WERI-Rb-1 (cell line): ENCODE results near the gene KLF17.

ENCODE experiments used
- DNase-seq: peaks from one replicate; pipeline ENCODE4 v3.0.0-alpha.2; 2020
- H3K27ac ChIP-seq: fragments of 250-450 bp; sonication (Bioruptor Pico); 2 replicates; pipeline ENCODE4 v1.5.1; 2020; ENCODE audit warnings: mild to moderate bottlenecking, moderate library complexity
- H3K27me3 ChIP-seq: fragments of 250-450 bp; sonication (Bioruptor Pico); 2 replicates; pipeline ENCODE4 v1.5.1; 2021; ENCODE audit warnings: mild to moderate bottlenecking, low read depth, moderate library complexity; ENCODE audit not compliant: insufficient read depth, severe bottlenecking
- H3K36me3 ChIP-seq: fragments of 250-450 bp; sonication (Bioruptor Pico); 2 replicates; pipeline ENCODE4 v1.5.1; 2020; ENCODE audit warnings: mild to moderate bottlenecking, moderate library complexity
- H3K4me3 ChIP-seq: 2 replicates; pipeline ENCODE4 v1.5.1; 2011; ENCODE audit warnings: low read depth, mild to moderate bottlenecking, control low read depth, low read length
- H3K9me3 ChIP-seq: fragments of 250-450 bp; sonication (Bioruptor Pico); 2 replicates; pipeline ENCODE4 v1.5.1; 2021; ENCODE audit warnings: mild to moderate bottlenecking, moderate library complexity; ENCODE audit not compliant: severe bottlenecking
- CTCF ChIP-seq: IDR thresholded peaks from 2 replicates; pipeline ENCODE4 v1.5.1; 2011; ENCODE audit warnings: low read depth, mild to moderate bottlenecking, control low read depth, inconsistent platforms, low read length

Gene KLF17

GRCh38 chr1:44151332-44151731, 32.7 kb downstream of the KLF17 start:
- no peak for TF ChIP-seq CTCF
- no peak for DNase-seq
- no peak overlapping the region for H3K27ac ChIP-seq
- no peaks in the 10 kb centered on the region for H3K9me3 ChIP-seq
- no peaks in the 10 kb centered on the region for H3K36me3 ChIP-seq
- no peaks in the 10 kb centered on the region for H3K27me3 ChIP-seq
- H3K4me3 ChIP-seq = no peak overlapping the region

GRCh38 chr1:44151808-44152207, 33.2 kb downstream of the KLF17 start:
- TF ChIP-seq CTCF = no peak
- H3K27me3 ChIP-seq = no peaks in the 10 kb centered on the region
- DNase-seq = no peak
- H3K27ac ChIP-seq = no peak overlapping the region
- H3K9me3 ChIP-seq = no peaks in the 10 kb centered on the region
- no peak overlapping the region for H3K4me3 ChIP-seq
- H3K36me3 ChIP-seq = no peaks in the 10 kb centered on the region

GRCh38 chr1:44152692-44153091, 34.1 kb downstream of the KLF17 start:
- Histone ChIP-seq H3K4me3 (no peak overlapping the region), H3K9me3 (no peaks in the 10 kb centered on the region), H3K27me3 (no peaks in the 10 kb centered on the region), H3K36me3 (no peaks in the 10 kb centered on the region), H3K27ac (no peak overlapping the region)
- no peak for DNase-seq
- no peak for TF ChIP-seq CTCF

GRCh38 chr1:44154049-44154448, 35.4 kb downstream of the KLF17 start:
- Histone ChIP-seq H3K27ac (no peak overlapping the region), H3K9me3 (no peaks in the 10 kb centered on the region), H3K27me3 (no peaks in the 10 kb centered on the region), H3K36me3 (no peaks in the 10 kb centered on the region), H3K4me3 (no peak overlapping the region)
- DNase-seq = peak; percentile 73
- no peak for TF ChIP-seq CTCF

DNA sequence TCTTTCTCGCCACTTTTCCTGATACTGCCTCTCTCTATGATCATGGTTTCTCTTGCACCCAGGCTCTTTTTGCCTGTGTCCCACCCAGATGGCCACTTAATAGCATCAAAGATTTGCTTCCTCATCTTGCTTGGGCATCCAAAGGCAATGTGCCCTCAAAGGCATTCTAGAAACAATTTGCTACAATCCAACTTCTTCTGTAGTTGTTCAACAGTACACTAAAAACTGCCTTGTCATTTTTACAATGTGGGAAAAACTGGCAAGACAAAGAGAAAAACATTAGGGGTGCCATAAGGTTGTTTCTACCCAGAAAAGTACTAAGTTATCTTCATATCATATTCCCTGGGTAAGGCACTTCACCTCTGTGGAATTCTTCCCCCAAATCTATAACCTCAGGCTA, 39.3 kb downstream of the KLF17 start:
- DNase-seq = no peak
- Histone ChIP-seq H3K36me3 (no peaks in the 10 kb centered on the region), H3K4me3 (no peak overlapping the region), H3K27me3 (no peaks in the 10 kb centered on the region), H3K27ac (no peak overlapping the region), H3K9me3 (peaks cover 3% of the 10 kb centered on the region)
- TF ChIP-seq CTCF = no peak

- Histone ChIP-seq H3K27me3 (no peaks in the 10 kb centered on the region), H3K9me3 (peaks cover 3% of the 10 kb centered on the region), H3K27ac (no peak overlapping the region), H3K36me3 (no peaks in the 10 kb centered on the region), H3K4me3 (no peak overlapping the region)
- no peak for DNase-seq
- no peak for TF ChIP-seq CTCF
Observed at GRCh38 chr1:44158871-44159270, 40.2 kb downstream of the KLF17 start.
